Mucosa of rectum (tissue), 2 donors: ENCODE data around the gene RALGDS.

ENCODE experiments used
- H3K27ac ChIP-seq, 2 donors: one replicate each; pipeline ENCODE4 v1.7.0; 2013; ENCODE audit warnings: inconsistent platforms in 2 of 2, low read depth in 2 of 2, low read length in 2 of 2
- H3K27me3 ChIP-seq, 2 donors: one replicate each; pipeline ENCODE4 v1.7.0; 2013; ENCODE audit warnings: low read length in 2 of 2; ENCODE audit not compliant: control insufficient read depth in 2 of 2, insufficient read depth in 2 of 2
- H3K36me3 ChIP-seq, 2 donors: one replicate each; pipeline ENCODE4 v1.7.0; 2013; ENCODE audit warnings: low read length in 2 of 2; ENCODE audit not compliant: control insufficient read depth in 2 of 2, insufficient read depth in 2 of 2
- H3K4me1 ChIP-seq, 2 donors: one replicate each; pipeline ENCODE4 v1.7.0; 2013; ENCODE audit warnings: low read length in 2 of 2, mild to moderate bottlenecking in 1 of 2; ENCODE audit not compliant: control insufficient read depth in 2 of 2, insufficient read depth in 2 of 2
- H3K4me3 ChIP-seq, 2 donors: one replicate each; pipeline ENCODE4 v1.7.0; 2013; ENCODE audit warnings: low read length in 2 of 2
- H3K9ac ChIP-seq, 2 donors: one replicate each; pipeline ENCODE4 v1.7.0; 2013; ENCODE audit warnings: low read length in 2 of 2, low read depth in 1 of 2, mild to moderate bottlenecking in 1 of 2
- H3K9me3 ChIP-seq, 2 donors: one replicate each; pipeline ENCODE4 v1.7.0; 2013; ENCODE audit warnings: low read length in 2 of 2; ENCODE audit not compliant: control insufficient read depth in 2 of 2
- donor health status: healthy.
- donor health status: Normal muscosa, but diverticular disease.

Gene RALGDS

GRCh38 chr9:133113163-133113948, 7.7 kb downstream of the RALGDS start:
- H3K4me1 ChIP-seq: peaks cover 44 to 53% of the 10 kb centered on the region in 2 donors
- no peak overlapping the region for H3K4me3 ChIP-seq

DNA sequence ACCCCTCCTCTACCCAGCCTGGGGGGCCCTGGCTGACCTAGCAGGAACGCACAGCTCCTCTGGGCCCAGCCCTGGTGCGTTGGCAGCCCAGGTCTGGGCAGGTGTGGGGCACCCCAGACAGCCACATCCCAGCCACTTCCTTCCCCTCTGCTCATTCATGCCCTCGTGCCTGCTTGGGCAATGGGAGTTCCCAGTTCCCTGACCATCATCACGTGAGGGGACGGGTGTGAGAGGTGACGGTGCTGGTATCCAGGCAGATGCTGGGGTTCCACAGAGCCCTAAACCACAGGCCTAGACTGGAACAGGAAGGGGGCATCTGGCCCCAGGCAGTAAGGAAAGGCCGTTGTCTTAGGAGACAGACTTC, 8.4 kb downstream of the RALGDS start:
- Histone ChIP-seq H3K9ac (no peak overlapping the region), H3K4me1 (peaks cover 44 to 46% of the 10 kb centered on the region in 2 donors), H3K9me3 (no peaks in the 10 kb centered on the region), H3K36me3 (peaks cover 24 to 32% of the 10 kb centered on the region in 2 donors), H3K27ac (peak overlapping the region; percentile 54 to 72), H3K4me3 (no peak overlapping the region), H3K27me3 (no peaks in the 10 kb centered on the region)

More at GRCh38 chr9:133113163-133113948, 7.7 kb downstream of the RALGDS start:
- H3K9me3 ChIP-seq: no peaks in the 10 kb centered on the region
- H3K27ac ChIP-seq: peak overlapping the region; percentile 54 to 72
- no peaks in the 10 kb centered on the region for H3K27me3 ChIP-seq
- peak overlapping the region in 1 of 2 donors; percentile 18 for H3K9ac ChIP-seq
- H3K36me3 ChIP-seq: peaks cover 17 to 25% of the 10 kb centered on the region in 2 donors

DNA sequence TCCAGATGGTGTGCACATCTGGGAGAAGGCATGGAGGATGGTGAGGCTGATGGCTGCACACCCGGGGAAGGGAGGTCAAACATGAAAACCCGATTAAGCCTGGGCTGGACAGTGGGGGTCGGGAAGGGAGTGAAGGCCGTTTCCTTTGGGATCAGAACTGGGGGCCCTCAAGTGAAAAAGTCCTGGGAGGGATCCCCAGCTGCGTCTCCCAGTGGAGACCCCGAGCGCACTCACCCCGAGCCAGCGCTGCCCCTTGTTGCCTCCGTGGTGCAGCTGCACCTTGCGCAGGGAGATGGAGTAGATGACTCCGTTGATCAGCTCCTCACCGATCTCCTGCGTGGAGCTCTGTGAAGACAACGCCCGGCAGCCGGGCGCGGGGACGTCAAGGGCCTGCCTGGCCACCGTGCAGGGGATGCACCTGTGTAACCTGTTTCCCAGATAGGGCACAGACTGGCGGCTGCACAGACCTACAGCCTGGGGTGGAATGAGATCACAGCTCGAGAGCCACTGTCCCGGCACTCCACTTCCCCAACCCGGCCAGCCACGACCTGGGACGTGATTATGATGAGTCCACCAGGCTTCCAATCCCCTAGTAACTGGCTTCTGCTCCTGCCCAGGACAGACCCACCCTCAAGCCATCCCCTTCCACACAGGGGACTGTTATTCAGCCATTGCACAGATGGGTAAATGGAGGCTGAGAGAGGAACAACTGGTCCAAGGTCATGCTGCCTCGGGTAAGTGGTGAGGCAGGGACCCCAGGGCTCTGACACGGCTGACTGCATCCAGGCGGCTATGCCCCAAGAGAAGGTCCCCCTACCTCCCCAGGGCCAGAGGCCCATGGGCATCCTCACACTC, 9.0 kb downstream of the RALGDS start:
- no peak overlapping the region for H3K4me3 ChIP-seq
- peaks cover 40 to 41% of the 10 kb centered on the region in 2 donors for H3K4me1 ChIP-seq
- no peaks in the 10 kb centered on the region for H3K9me3 ChIP-seq
- peaks cover 30 to 37% of the 10 kb centered on the region in 2 donors for H3K36me3 ChIP-seq
- peak overlapping the region in 1 of 2 donors; percentile 72 for H3K27ac ChIP-seq
- no peaks in the 10 kb centered on the region for H3K27me3 ChIP-seq
- no peak overlapping the region for H3K9ac ChIP-seq

DNA sequence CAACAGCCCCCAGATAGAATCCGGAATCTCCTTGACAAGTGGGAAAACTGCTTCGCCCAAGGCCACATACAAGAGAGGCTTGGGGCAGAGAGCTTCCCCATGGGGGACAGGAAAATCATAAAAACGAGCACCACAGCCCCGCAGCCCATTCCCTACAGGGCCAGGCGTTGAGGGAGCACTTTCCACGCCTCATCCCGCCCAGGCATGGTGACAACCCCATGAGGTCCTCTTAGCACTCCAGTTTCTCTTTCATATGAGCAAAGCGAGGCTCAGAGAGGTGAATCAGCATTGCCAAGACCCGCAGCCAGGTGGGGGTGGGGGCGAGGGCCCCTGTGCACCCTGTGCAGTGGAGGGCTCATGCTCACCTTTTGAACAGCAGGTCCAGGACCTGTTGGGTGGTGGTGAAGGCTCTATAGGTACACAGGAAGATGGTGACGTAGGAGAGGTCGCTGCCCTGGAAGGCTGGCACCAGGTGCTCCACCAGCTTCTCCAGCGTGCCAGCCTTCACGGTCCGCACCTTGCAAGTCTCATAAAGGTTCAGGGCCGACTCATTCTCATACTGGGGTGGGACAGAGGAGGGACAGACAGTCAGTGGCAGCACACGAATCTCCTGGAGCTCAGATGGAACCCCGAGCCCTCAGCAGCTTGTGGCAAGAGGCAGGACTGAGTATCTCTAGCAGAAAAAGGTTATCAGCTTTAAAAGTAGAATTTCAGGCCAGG, 10.9 kb downstream of the RALGDS start:
- H3K36me3 ChIP-seq: peaks cover 40 to 50% of the 10 kb centered on the region in 2 donors
- H3K9me3 ChIP-seq: no peaks in the 10 kb centered on the region
- H3K4me1 ChIP-seq: peaks cover 26 to 27% of the 10 kb centered on the region in 2 donors
- no peaks in the 10 kb centered on the region for H3K27me3 ChIP-seq
- H3K27ac ChIP-seq: no peak overlapping the region
- no peak overlapping the region for H3K4me3 ChIP-seq
- no peak overlapping the region for H3K9ac ChIP-seq

DNA sequence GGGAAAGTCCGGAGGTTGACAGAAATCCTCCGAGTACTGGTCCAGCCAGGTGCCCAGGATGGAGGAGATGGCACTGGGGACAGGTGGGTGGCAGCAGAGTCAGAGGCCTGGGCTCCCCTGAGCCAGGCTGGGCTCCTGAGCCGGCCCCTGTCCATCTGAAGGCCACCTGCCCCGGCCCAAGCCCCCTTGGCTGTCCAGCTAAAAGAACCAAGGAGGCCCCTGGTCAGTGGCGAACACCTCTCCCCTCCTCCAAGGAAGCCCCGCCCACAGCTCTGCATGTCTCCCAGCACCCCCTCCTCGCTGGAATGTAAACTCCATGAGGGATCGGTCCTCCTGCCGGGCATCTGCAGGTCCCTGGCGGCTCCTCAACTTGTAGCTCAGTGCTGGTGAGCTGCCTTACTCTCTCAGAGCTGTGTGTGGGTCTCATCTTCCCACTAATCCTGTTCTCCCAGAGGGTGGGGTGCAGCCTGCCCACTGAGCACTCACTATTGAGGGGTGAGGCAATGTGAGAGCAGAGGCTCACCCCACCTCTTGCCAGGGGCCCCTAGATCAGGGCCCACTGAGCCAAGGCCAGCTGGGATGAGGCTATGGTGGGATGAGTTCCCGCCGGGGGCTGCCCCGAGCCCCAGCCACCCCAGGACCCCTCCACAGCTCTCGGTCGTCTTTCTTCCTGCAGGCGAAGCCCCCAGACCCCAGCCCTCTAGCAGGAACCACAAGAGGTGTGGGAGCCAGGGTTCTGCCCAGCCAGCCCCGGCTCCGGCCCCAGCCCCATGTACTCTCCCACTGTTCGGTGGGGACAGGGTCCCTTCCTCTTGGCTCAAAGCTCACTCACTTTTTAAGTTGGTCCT, 12.0 kb downstream of the RALGDS start:
- Histone ChIP-seq H3K27ac (no peak overlapping the region), H3K4me3 (no peak overlapping the region), H3K9ac (no peak overlapping the region), H3K27me3 (no peaks in the 10 kb centered on the region), H3K4me1 (peaks cover 15 to 17% of the 10 kb centered on the region in 2 donors), H3K9me3 (no peaks in the 10 kb centered on the region), H3K36me3 (peaks cover 45 to 58% of the 10 kb centered on the region in 2 donors)

GRCh38 chr9:133107961-133108793, 12.9 kb downstream of the RALGDS start:
- Histone ChIP-seq H3K4me1 (peaks cover 8 to 12% of the 10 kb centered on the region in 2 donors), H3K36me3 (peaks cover 45 to 60% of the 10 kb centered on the region in 2 donors), H3K27me3 (no peaks in the 10 kb centered on the region), H3K27ac (no peak overlapping the region), H3K9me3 (no peaks in the 10 kb centered on the region), H3K9ac (no peak overlapping the region), H3K4me3 (no peak overlapping the region)

DNA sequence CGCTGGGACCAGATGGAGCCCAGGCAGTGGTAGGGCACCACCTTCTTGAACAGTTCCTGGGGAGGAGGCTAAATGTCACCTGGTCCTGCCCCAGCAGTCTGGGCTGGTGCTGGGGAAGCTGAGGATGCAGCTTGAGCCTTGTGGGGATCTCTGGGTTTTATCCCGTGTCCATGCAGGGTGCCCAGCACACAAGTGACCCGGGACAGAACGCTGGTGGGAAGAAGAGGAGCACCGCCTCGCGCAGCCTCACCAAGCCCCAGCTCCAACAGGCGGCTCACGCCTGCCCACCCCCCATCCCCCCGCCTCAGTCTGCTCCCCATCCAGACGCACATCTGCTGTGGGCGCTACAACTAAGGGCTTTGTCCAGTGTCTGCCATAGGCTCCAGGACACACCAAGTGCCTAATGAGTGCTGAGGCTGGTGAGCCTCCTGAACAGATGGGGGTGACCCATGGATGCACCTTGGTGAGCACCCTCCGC, 13.8 kb downstream of the RALGDS start:
- Histone ChIP-seq H3K27me3 (no peaks in the 10 kb centered on the region), H3K4me1 (peaks cover under 1 to 3% of the 10 kb centered on the region in 2 donors), H3K9ac (no peak overlapping the region), H3K4me3 (no peak overlapping the region), H3K27ac (no peak overlapping the region), H3K9me3 (no peaks in the 10 kb centered on the region), H3K36me3 (peaks cover 53 to 63% of the 10 kb centered on the region in 2 donors)

- H3K4me1 ChIP-seq: peaks cover 0 to 3% of the 10 kb centered on the region in 2 donors
- H3K27me3 ChIP-seq: no peaks in the 10 kb centered on the region
- H3K36me3 ChIP-seq: peaks cover 58 to 65% of the 10 kb centered on the region in 2 donors
- no peak overlapping the region for H3K27ac ChIP-seq
- H3K9me3 ChIP-seq: no peaks in the 10 kb centered on the region
- no peak overlapping the region for H3K9ac ChIP-seq
- no peak overlapping the region for H3K4me3 ChIP-seq
Measured at GRCh38 chr9:133106511-133107244, 14.4 kb downstream of the RALGDS start.
